ENCODE measurements around the gene BCR.

The BCR gene

DNA sequence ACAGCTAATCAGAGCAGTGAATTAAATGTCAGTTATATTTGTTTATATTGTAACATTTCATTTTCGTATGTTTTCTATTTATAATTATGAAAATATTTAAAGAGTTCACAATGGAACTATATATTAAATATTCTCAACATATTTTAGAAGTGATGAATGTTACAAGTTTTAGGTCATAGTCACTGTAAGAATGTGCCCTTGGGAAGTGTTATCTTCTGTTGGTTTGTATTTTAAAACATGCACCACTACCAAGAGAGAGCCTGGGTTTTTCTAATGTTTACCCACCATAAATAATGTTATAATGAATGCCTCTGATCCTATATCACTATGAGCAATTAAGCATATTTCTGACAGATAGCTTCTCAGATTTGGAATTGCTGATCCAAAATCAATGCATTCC is 171.0 kb downstream of the BCR start:
- TF ChIP-seq, protein P1, sequence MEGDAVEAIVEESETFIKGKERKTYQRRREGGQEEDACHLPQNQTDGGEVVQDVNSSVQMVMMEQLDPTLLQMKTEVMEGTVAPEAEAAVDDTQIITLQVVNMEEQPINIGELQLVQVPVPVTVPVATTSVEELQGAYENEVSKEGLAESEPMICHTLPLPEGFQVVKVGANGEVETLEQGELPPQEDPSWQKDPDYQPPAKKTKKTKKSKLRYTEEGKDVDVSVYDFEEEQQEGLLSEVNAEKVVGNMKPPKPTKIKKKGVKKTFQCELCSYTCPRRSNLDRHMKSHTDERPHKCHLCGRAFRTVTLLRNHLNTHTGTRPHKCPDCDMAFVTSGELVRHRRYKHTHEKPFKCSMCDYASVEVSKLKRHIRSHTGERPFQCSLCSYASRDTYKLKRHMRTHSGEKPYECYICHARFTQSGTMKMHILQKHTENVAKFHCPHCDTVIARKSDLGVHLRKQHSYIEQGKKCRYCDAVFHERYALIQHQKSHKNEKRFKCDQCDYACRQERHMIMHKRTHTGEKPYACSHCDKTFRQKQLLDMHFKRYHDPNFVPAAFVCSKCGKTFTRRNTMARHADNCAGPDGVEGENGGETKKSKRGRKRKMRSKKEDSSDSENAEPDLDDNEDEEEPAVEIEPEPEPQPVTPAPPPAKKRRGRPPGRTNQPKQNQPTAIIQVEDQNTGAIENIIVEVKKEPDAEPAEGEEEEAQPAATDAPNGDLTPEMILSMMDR (IDR thresholded peaks at IDR 0.05; ENCODE audit: control insufficient read depth, extremely low read depth, insufficient read depth): no peak
- no peak overlapping the region for H3K4me3 ChIP-seq (ENCODE audit: low read depth, low read length)
- no peak for DNase-seq (ENCODE audit: low read depth)

DNA sequence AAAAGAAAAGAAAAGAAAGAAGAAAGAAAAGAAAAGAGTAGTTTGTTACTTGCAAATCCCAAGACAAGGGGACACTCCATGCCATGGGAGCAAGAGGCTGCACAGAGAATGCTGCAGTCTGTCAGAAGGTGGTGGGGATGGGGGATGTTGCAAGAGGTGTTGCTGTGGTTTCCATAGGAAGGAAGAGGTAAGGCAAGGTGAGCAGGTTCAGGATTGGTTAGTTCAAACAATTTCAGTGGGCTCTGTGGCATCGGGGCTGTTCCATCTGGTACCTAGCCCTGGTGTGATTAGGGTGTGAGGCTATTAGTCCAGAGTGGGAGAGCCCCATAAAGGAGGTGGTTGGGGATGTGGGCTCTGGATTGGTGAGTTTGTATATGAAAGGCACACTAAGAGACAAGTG is 172.7 kb downstream of the BCR start:
- TF ChIP-seq, protein P1 (IDR thresholded peaks at IDR 0.05; ENCODE audit: control insufficient read depth, extremely low read depth, insufficient read depth): no peak
- no peak for DNase-seq (ENCODE audit: low read depth)

GRCh38 chr22:23353696-23354095 is 173.4 kb downstream of the BCR start:
- no peak for DNase-seq (ENCODE audit: low read depth)
- H3K4me3 ChIP-seq (ENCODE audit: low read depth, low read length): no peak overlapping the region
- TF ChIP-seq, protein P1 (IDR thresholded peaks at IDR 0.05; ENCODE audit: control insufficient read depth, extremely low read depth, insufficient read depth): no peak

More for the DNA sequence above, 172.7 kb downstream of the BCR start:
- H3K4me3 ChIP-seq (ENCODE audit: low read depth, low read length): no peak overlapping the region

DNA sequence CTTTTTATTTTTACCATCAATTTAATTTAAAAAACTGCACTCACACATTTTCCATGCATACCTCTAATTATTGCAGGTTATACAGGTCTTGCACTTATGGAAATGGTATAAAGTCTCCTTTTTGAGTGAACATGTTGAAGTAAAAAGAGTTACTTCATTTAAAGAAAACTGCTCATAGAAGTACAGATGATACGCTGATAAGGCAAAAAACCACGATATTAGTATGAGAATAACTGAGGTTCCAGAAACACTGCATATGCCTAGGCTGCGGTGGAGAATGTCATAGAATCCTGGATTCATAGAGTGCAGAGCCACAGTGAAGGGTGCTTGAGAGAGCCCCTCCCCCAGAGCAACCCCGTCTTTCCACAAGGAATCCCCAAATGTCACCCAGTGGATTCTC is 175.8 kb downstream of the BCR start:
- DNase-seq (ENCODE audit: low read depth): no peak
- TF ChIP-seq, protein P1 (IDR thresholded peaks at IDR 0.05; ENCODE audit: control insufficient read depth, extremely low read depth, insufficient read depth): no peak
- H3K4me3 ChIP-seq (ENCODE audit: low read depth, low read length): no peak overlapping the region

DNA sequence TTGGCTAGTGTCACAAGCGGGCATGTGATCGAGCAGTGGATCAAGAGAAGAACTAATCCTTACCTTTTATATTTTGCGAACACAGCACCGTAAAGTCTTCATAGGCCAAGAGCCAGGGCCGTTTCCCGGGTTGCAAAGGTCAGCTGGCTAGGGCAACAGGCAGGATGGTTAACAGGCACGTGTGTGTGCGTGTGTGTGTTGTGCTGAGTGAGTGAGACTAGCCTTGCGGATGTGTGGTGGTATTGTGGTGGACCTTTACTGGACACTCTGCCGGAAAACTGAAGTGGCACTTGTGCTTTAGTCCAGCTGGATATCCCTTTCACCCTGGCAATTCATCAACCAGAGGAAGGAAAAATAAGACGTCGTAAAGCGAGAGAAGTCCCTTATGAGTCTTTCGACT is 176.7 kb downstream of the BCR start:
- H3K4me3 ChIP-seq (ENCODE audit: low read depth, low read length): no peak overlapping the region
- TF ChIP-seq, protein P1 (IDR thresholded peaks at IDR 0.05; ENCODE audit: control insufficient read depth, extremely low read depth, insufficient read depth): no peak
- no peak for DNase-seq (ENCODE audit: low read depth)

DNA sequence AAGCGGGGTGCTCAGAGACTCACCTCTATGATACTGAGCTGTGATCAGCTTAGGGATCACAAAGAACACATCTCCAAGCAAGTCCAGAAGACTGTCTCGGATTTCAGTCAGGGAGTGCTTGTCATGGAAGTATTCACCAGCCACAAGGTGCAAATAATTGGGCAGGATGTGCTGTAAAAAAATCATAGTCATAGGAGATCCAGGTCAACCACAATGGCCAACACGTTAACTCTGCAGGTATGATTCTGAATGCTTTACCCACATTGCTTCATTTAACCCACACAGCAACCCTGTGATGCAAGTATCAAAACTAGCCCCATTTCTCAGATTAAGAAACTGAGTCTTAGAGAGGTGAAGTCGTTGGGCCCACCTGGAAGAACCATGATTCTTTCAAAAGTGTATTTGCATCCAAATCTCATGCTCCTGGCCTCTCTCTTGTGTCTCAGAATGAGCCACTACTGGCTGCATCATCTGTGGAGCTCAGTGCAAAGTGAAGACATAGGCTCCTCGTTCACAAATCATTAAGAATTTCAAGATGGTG is 179.3 kb downstream of the BCR start:
- no peak for DNase-seq (ENCODE audit: low read depth)
- no peak overlapping the region for H3K4me3 ChIP-seq (ENCODE audit: low read depth, low read length)
- TF ChIP-seq, protein P1 (IDR thresholded peaks at IDR 0.05; ENCODE audit: control insufficient read depth, extremely low read depth, insufficient read depth): no peak

DNA sequence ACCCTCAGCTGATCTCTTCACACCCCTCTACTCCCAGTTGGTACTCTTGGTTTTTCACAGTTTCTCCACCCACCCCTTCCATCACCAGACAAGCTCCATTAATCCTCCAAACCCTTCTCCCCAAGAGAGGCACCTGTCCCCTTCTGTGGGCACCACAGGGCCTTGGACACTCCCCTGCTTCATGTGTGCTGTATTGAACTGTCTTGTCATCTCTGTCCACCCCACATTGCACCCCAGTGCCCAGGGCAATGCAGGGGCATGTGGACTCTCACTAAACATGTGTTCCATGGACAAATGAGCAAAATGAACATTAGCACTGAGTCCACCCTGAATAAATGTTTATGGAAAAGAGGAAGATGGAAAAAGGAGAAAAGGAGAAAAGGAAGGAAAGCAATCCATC is 181.4 kb downstream of the BCR start:
- no peak overlapping the region for H3K4me3 ChIP-seq (ENCODE audit: low read depth, low read length)
- TF ChIP-seq, protein P1 (IDR thresholded peaks at IDR 0.05; ENCODE audit: control insufficient read depth, extremely low read depth, insufficient read depth): no peak
- no peak for DNase-seq (ENCODE audit: low read depth)

Measured in LNCaP clone FGC (cell line).